Transverse colon (tissue), 4 donors: ENCODE data around the gene MYOF. TPM values are rescaled to one million over a fixed set of nuclear protein-coding genes. Genes with fewer than 3 reads are reported as not detected.
A peak's percentile ranks its signal among the peaks of the same experiment; 100 is the strongest.

Experiments used
- DNase-seq: peaks from one replicate; pipeline ENCODE4 v3.0.0-alpha.2; 2019
- H3K27ac ChIP-seq, 4 donors: fragments of 200-600 bp; sonication (generic); 2 replicates each; pipeline ENCODE4 v1.5.1; 2016 to 2018; ENCODE audit warnings: inconsistent platforms in 4 of 4
- H3K27me3 ChIP-seq: fragments of 200-600 bp; sonication (generic); 2 replicates; pipeline ENCODE4 v1.5.1; 2017; ENCODE audit warnings: inconsistent platforms
- H3K36me3 ChIP-seq, 4 donors: fragments of 200-600 bp; sonication (generic); 2 replicates each; pipeline ENCODE4 v1.5.1; 2017 to 2019; ENCODE audit warnings: inconsistent platforms in 4 of 4
- H3K4me1 ChIP-seq, 4 donors: fragments of 200-600 bp; sonication (generic); 2 replicates each; pipeline ENCODE4 v1.5.1; 2017 to 2020; ENCODE audit warnings: inconsistent platforms in 4 of 4
- H3K4me3 ChIP-seq, 4 donors: fragments of 200-600 bp; sonication (generic); 1 replicate in 1 of 4; 2 replicates in 3 of 4; pipeline versions ENCODE4 v1.5.1 to v1.6.1; 2017 to 2019; ENCODE audit warnings: inconsistent platforms in 4 of 4
- H3K9me3 ChIP-seq, 2 donors: fragments of 200-600 bp; sonication (generic); 2 replicates each; pipeline ENCODE4 v1.5.1; 2017 to 2019; ENCODE audit warnings: inconsistent platforms in 2 of 2
- CTCF ChIP-seq, 5 experiments: fragments of 200-600 bp in 3 of 5; fragments of 450-650 bp in 2 of 5; sonication (generic) in 3 of 5; IDR thresholded peaks; 1 replicate in 2 of 5; 2 replicates in 3 of 5; pipeline ENCODE4 v1.5.1; 2016 to 2017; ENCODE audit warnings: antibody characterized with exemption in 5 of 5, inconsistent platforms in 3 of 5, mild to moderate bottlenecking in 2 of 5, moderate library complexity in 1 of 5
- EP300 ChIP-seq: sonication (generic); formaldehyde crosslinking; IDR thresholded peaks from one replicate; pipeline ENCODE4 v1.6.1; 2017; ENCODE audit warnings: antibody characterized with exemption, low read depth
- POLR2A ChIP-seq: fragments of 450-650 bp; IDR thresholded peaks from one replicate; pipeline ENCODE4 v1.6.1; 2016; ENCODE audit warnings: antibody characterized with exemption, mild to moderate bottlenecking, moderate library complexity
- POLR2AphosphoS5 ChIP-seq, 3 donors: sonication (generic); formaldehyde crosslinking; IDR thresholded peaks; one replicate each; pipeline ENCODE4 v1.6.1; 2016; ENCODE audit warnings: antibody characterized with exemption in 3 of 3
- WGBS, 2 donors: methylation state at CpG; one replicate each; pipeline ENCODE4 v1.1.5; 2018; ENCODE audit warnings: low coverage in 1 of 2; 5-methylcytosine and 5-hydroxymethylcytosine counted together
- in situ Hi-C, 4 donors: fragments of 200-750 bp; cut with MboI; loops; one replicate each; pipeline versions ENCODE4 v1.15.0 to v1.15.1; 2017; ENCODE audit warnings: low sequenced_read_pairs in 3 of 4, low pct_ligation_motif_present in 1 of 4, low pct_unique_long_range_greater_than_20kb in 1 of 4
- intact Hi-C: fragments of 100-400 bp; cut with DNase I; formaldehyde crosslinking; loops from one replicate; pipeline ENCODE4 v1.15.1; 2023; ENCODE audit warnings: low total_unique reads
- total RNA-seq, 4 donors: library from RNA; depleted of rRNA; stranded (reverse); fragments of >200 nt; gene quantifications; one replicate each; pipeline ENCODE4 v1.1.0, GENCODE V29; 2016

MYOF gene
- total RNA-seq, 4 donors from 2014 or later = 18.9 to 57.2 (median 50.2) TPM

- Histone ChIP-seq H3K4me3 (no peak overlapping the region), H3K36me3 (peaks cover 0 to 5% (median 0%) of the 10 kb centered on the region in 4 donors), H3K27me3 (no peaks in the 10 kb centered on the region), H3K4me1 (peaks cover 0 to 3% (median under 1%) of the 10 kb centered on the region in 4 donors), H3K27ac (no peak overlapping the region), H3K9me3 (no peaks in the 10 kb centered on the region)
- TF ChIP-seq EP300 = no peak
- no peak for TF ChIP-seq CTCF (IDR thresholded peaks at IDR 0.05)
- TF ChIP-seq POLR2A = no peak
- TF ChIP-seq POLR2AphosphoS5 (IDR thresholded peaks at IDR 0.05) = no peak
- WGBS, 2 donors = 73% methylated on average over 5 to 7 of the region's 7 CpGs
- intact Hi-C loops = no loop called here
- DNase-seq = no peak
- in situ Hi-C loops = no loop called here
Measured at GRCh38 chr10:93451244-93451947, 30.7 kb downstream of the MYOF start.

GRCh38 chr10:93447970-93448369 lies 34.2 kb downstream of the MYOF start:
- Histone ChIP-seq H3K27me3 (no peaks in the 10 kb centered on the region), H3K36me3 (peaks cover 0 to 5% (median 0%) of the 10 kb centered on the region in 4 donors), H3K27ac (no peak overlapping the region), H3K9me3 (no peaks in the 10 kb centered on the region), H3K4me3 (no peak overlapping the region), H3K4me1 (peaks cover 21 to 30% (median 27%) of the 10 kb centered on the region in 4 donors)
- no peak for DNase-seq
- WGBS, 2 donors = 49 to 67% methylated on average over 3 of the region's 3 CpGs
- intact Hi-C loops (no loop called here), in situ Hi-C loops (no loop called here)
- TF ChIP-seq POLR2A = no peak
- TF ChIP-seq POLR2AphosphoS5 (IDR thresholded peaks at IDR 0.05) = no peak
- no peak for TF ChIP-seq EP300
- no peak for TF ChIP-seq CTCF (IDR thresholded peaks at IDR 0.05)

- H3K4me1 ChIP-seq = peaks cover 31 to 40% (median 36%) of the 10 kb centered on the region in 4 donors
- peaks cover 0 to 5% (median 0%) of the 10 kb centered on the region in 4 donors for H3K36me3 ChIP-seq
- TF ChIP-seq EP300 (no peak), CTCF (IDR thresholded peaks at IDR 0.05) (no peak), POLR2AphosphoS5 (IDR thresholded peaks at IDR 0.05) (no peak), POLR2A (no peak)
- H3K27ac ChIP-seq = peak overlapping the region; percentile 86 to 96 (median 94)
- H3K27me3 ChIP-seq = no peaks in the 10 kb centered on the region
- no peaks in the 10 kb centered on the region for H3K9me3 ChIP-seq
- WGBS, 2 donors = 71 to 84% methylated on average over 4 to 6 of the region's 6 CpGs
- no peak for DNase-seq
- H3K4me3 ChIP-seq = no peak overlapping the region
- in situ Hi-C loops = no loop called here
- intact Hi-C loops = no loop called here
Measured at GRCh38 chr10:93447019-93447418, 35.1 kb downstream of the MYOF start.

- TF ChIP-seq EP300 (no peak), POLR2A (no peak), POLR2AphosphoS5 (IDR thresholded peaks at IDR 0.05) (no peak), CTCF (IDR thresholded peaks at IDR 0.05) (no peak)
- peaks cover 32 to 44% (median 39%) of the 10 kb centered on the region in 4 donors for H3K4me1 ChIP-seq
- no peaks in the 10 kb centered on the region for H3K9me3 ChIP-seq
- no peaks in the 10 kb centered on the region for H3K27me3 ChIP-seq
- peak overlapping the region; percentile 86 to 96 (median 94) for H3K27ac ChIP-seq
- peaks cover 0 to 2% (median 0%) of the 10 kb centered on the region in 4 donors for H3K36me3 ChIP-seq
- DNase-seq = no peak
- H3K4me3 ChIP-seq = no peak overlapping the region
- 58 to 78% methylated on average over 4 to 7 of the region's 7 CpGs for WGBS, 2 donors
- in situ Hi-C loops (no loop called here), intact Hi-C loops (no loop called here)
Measured at GRCh38 chr10:93445978-93446720, 36.0 kb downstream of the MYOF start.
